T-cell (primary cell): ENCODE data around the gene CHD2. TPM values are rescaled to one million over a fixed set of nuclear protein-coding genes. Genes with fewer than 3 reads are reported as not detected.

ENCODE experiments used
- ATAC-seq, 4 experiments: fragments of 200-7000 bp in 3 of 4; fragments of 150-1000 bp in 1 of 4; cut with Tn5 transposase; replicated peaks in 1 of 4; 1 replicate in 3 of 4; 2 replicates in 1 of 4; pipeline ENCODE4 v1.10.0; 2021; ENCODE audit warnings: moderate library complexity in 3 of 4, mild to moderate bottlenecking in 2 of 4, moderate number of reproducible peaks in 1 of 4
- CTCF ChIA-PET, 2 donors: fragments of 300-600 bp; sonication (Branson Sonifier 250); formaldehyde crosslinking; loops; one replicate each; lab custom pipeline; 2022; ENCODE audit warnings: antibody characterized with exemption in 2 of 2; lab: Charles Lee
- POLR2A ChIA-PET, 2 donors: fragments of 300-600 bp; sonication (Branson Sonifier 250); formaldehyde crosslinking; loops; one replicate each; lab custom pipeline; 2022; ENCODE audit warnings: antibody characterized with exemption in 2 of 2; lab: Charles Lee
- DNase-seq, 35 experiments: peaks; one replicate each; pipeline versions ENCODE4 v3.0.0 to v3.0.0-alpha.2; 2013 to 2023
- H3K27ac ChIP-seq: one replicate; pipeline ENCODE4 v1.5.1; 2013; ENCODE audit warnings: low read length
- H3K27me3 ChIP-seq, 2 experiments: replicated peaks in 1 of 2; 1 replicate in 1 of 2; 2 replicates in 1 of 2; pipeline versions ENCODE4 v1.6.1 to v1.7.0; 2013; ENCODE audit warnings: low read length in 1 of 2, mixed read lengths in 1 of 2; ENCODE audit not compliant: control insufficient read depth in 2 of 2, insufficient read depth in 2 of 2; ENCODE audit errors: extremely low read depth in 1 of 2
- H3K36me3 ChIP-seq, 2 donors: 1 replicate in 1 of 2; 2 replicates in 1 of 2; pipeline versions ENCODE4 v1.6.1 to v1.7.0; 2013; ENCODE audit warnings: low read length in 1 of 2; ENCODE audit not compliant: control insufficient read depth in 2 of 2, insufficient read depth in 1 of 2; ENCODE audit errors: extremely low read depth in 1 of 2
- H3K4me1 ChIP-seq, 2 experiments: 1 replicate in 1 of 2; 2 replicates in 1 of 2; pipeline versions ENCODE4 v1.6.1 to v1.7.0; 2013; ENCODE audit warnings: low read length in 2 of 2, mixed read lengths in 1 of 2; ENCODE audit not compliant: insufficient read depth in 2 of 2, control insufficient read depth in 1 of 2; ENCODE audit errors: extremely low read depth in 1 of 2
- H3K4me3 ChIP-seq, 2 donors: 1 replicate in 1 of 2; 2 replicates in 1 of 2; pipeline versions ENCODE4 v1.5.1 to v1.7.0; 2013; ENCODE audit warnings: mild to moderate bottlenecking in 2 of 2, low read length in 1 of 2, moderate library complexity in 1 of 2; ENCODE audit not compliant: control insufficient read depth in 1 of 2; ENCODE audit errors: extremely low read depth in 1 of 2
- H3K9me3 ChIP-seq: 2 replicates; pipeline ENCODE4 v1.7.0; 2013
- H3K27ac Mint-ChIP-seq, 2 donors: one replicate each; pipeline ENCODE4 v1.8.0; 2020 to 2021; ENCODE audit warnings: mild to moderate bottlenecking in 2 of 2, mixed read lengths in 2 of 2
- H3K27me3 Mint-ChIP-seq, 2 donors: one replicate each; pipeline ENCODE4 v1.8.0; 2021 to 2022; ENCODE audit warnings: mixed read lengths in 2 of 2
- H3K36me3 Mint-ChIP-seq: one replicate; pipeline ENCODE4 v1.8.0; 2021; ENCODE audit warnings: mixed read lengths
- H3K4me1 Mint-ChIP-seq, 3 donors: one replicate each; pipeline ENCODE4 v1.8.0; 2020 to 2022; ENCODE audit warnings: mixed read lengths in 3 of 3, mild to moderate bottlenecking in 1 of 3
- H3K4me3 Mint-ChIP-seq, 3 donors: one replicate each; pipeline ENCODE4 v1.8.0; 2020 to 2022; ENCODE audit warnings: mild to moderate bottlenecking in 3 of 3, mixed read lengths in 3 of 3, moderate library complexity in 3 of 3
- H3K9me3 Mint-ChIP-seq, 3 donors: one replicate each; pipeline ENCODE4 v1.8.0; 2020 to 2022; ENCODE audit warnings: mixed read lengths in 3 of 3
- WGBS: methylation state at CpG from one replicate; pipeline ENCODE4 v1.1.5; 2013; ENCODE audit warnings: missing lambda C conversion rate; ENCODE audit not compliant: insufficient coverage; 5-methylcytosine and 5-hydroxymethylcytosine counted together
- total RNA-seq, 35 experiments: library from RNA in 6 of 35; stranded (reverse) in 6 of 35; fragments of 120-200 nt in 1 of 35; gene quantifications; one replicate each; pipeline versions ENCODE4 v1.2.1 to v1.2.4 and lab custom pipeline; 2013 to 2026

CHD2 gene
- total RNA-seq, 5 donors from 2014 or later (not counting 1 experiment from before 2014, with no cell fraction given): 231 to 506 (median 266) TPM

GRCh38 chr15:92883876-92884435 lies 16.2 kb upstream of the CHD2 start:
- no peaks in the 10 kb centered on the region for H3K9me3 Mint-ChIP-seq
- H3K27me3 Mint-ChIP-seq: no peaks in the 10 kb centered on the region

GRCh38 chr15:92884436-92885223 lies 15.5 kb upstream of the CHD2 start:
- ATAC-seq (no peak), DNase-seq (peak in 1 of 35 experiments; percentile 38)
- CTCF ChIA-PET: interaction anchor here in 1 of 2 donors (0.7 to 6.7 kb wide), 11 partner anchors 11 to 76 kb away, joined by 3 to 59 read pairs (median 5); partner anchors contain the start of gene CHD2
- Mint-ChIP-seq H3K36me3 (peaks cover 47% of the 10 kb centered on the region), H3K4me1 (peaks cover 60 to 78% (median 63%) of the 10 kb centered on the region in 3 donors), H3K4me3 (peak overlapping the region; percentile 91 to 95 (median 93)), H3K27me3 (no peaks in the 10 kb centered on the region), H3K9me3 (no peaks in the 10 kb centered on the region), H3K27ac (peak overlapping the region; percentile 97 to 98)
- Histone ChIP-seq H3K4me3 (peak overlapping the region; percentile 55 to 70), H3K27me3 (no peaks in the 10 kb centered on the region), H3K27ac (peak overlapping the region; percentile 84), H3K36me3 (peaks cover 0 to 26% of the 10 kb centered on the region in 2 donors), H3K9me3 (no peaks in the 10 kb centered on the region), H3K4me1 (peaks cover 29 to 60% of the 10 kb centered on the region in 2 experiments)
- POLR2A ChIA-PET: interaction anchor here (0.6 to 8.5 kb wide), 18 partner anchors 11 to 78 kb away, joined by 3 to 372 read pairs (median 7); partner anchors contain the start of gene CHD2 (in 2 of the 2)
- 0% methylated on average over 1 of the region's 6 CpGs for WGBS

More at GRCh38 chr15:92883876-92884435, 16.2 kb upstream of the CHD2 start:
- H3K4me3 Mint-ChIP-seq: peak overlapping the region; percentile 91 to 95 (median 93)
- ATAC-seq: no peak
- CTCF ChIA-PET: interaction anchor here (0.6 to 6.7 kb wide), 7 partner anchors 16 to 87 kb away, joined by 3 to 59 read pairs (median 17); partner anchors contain the start of gene CHD2 (in 1 of the 2)
- H3K27me3 ChIP-seq: no peaks in the 10 kb centered on the region
- DNase-seq: no peak
- H3K4me1 ChIP-seq: peaks cover 30 to 57% of the 10 kb centered on the region in 2 experiments
- H3K4me1 Mint-ChIP-seq: peaks cover 60 to 77% (median 64%) of the 10 kb centered on the region in 3 donors
- POLR2A ChIA-PET: interaction anchor here (0.5 to 8.5 kb wide), 20 partner anchors 12 to 77 kb away, joined by 3 to 372 read pairs (median 11); partner anchors contain the start of gene CHD2 (in 2 of the 2)
- 0% methylated on average over 4 of the region's 12 CpGs for WGBS
- H3K36me3 ChIP-seq: peaks cover 0 to 20% of the 10 kb centered on the region in 2 donors
- peak overlapping the region; percentile 84 for H3K27ac ChIP-seq
- H3K36me3 Mint-ChIP-seq: peaks cover 44% of the 10 kb centered on the region
- H3K27ac Mint-ChIP-seq: peak overlapping the region; percentile 97 to 98
- H3K4me3 ChIP-seq: peak overlapping the region; percentile 55 to 70
- no peaks in the 10 kb centered on the region for H3K9me3 ChIP-seq

- H3K4me1 Mint-ChIP-seq: peaks cover 59 to 78% (median 62%) of the 10 kb centered on the region in 3 donors
- H3K36me3 Mint-ChIP-seq: peaks cover 53% of the 10 kb centered on the region
- ATAC-seq (no peak), DNase-seq (no peak)
- H3K27ac Mint-ChIP-seq: peak overlapping the region; percentile 97 to 98
- H3K4me1 ChIP-seq: peaks cover 27 to 57% of the 10 kb centered on the region in 2 experiments
- no peaks in the 10 kb centered on the region for H3K9me3 Mint-ChIP-seq
- no peaks in the 10 kb centered on the region for H3K27me3 Mint-ChIP-seq
- CTCF ChIA-PET: interaction anchor here in 1 of 2 donors (0.7 to 6.7 kb wide), 10 partner anchors 10 to 77 kb away, joined by 3 to 59 read pairs (median 5); partner anchors contain the start of gene CHD2
- no CpG with 5 or more reads among the region's 3 CpGs for WGBS
- POLR2A ChIA-PET: interaction anchor here (0.6 to 8.5 kb wide), 14 partner anchors 11 to 76 kb away, joined by 3 to 372 read pairs (median 7); partner anchors contain the start of gene CHD2 (in 2 of the 2)
- H3K4me3 Mint-ChIP-seq: peak overlapping the region; percentile 91 to 95 (median 93)
- H3K9me3 ChIP-seq: no peaks in the 10 kb centered on the region
- peaks cover 0 to 31% of the 10 kb centered on the region in 2 donors for H3K36me3 ChIP-seq
- H3K27me3 ChIP-seq: no peaks in the 10 kb centered on the region
- H3K4me3 ChIP-seq: peak overlapping the region; percentile 55 to 70
- peak overlapping the region; percentile 84 for H3K27ac ChIP-seq
These were observed 14.7 kb upstream of the CHD2 start for GRCh38 chr15:92885224-92886041.

GRCh38 chr15:92886042-92886537 lies 14.0 kb upstream of the CHD2 start:
- Mint-ChIP-seq H3K4me1 (peaks cover 59 to 78% (median 62%) of the 10 kb centered on the region in 3 donors), H3K27me3 (no peaks in the 10 kb centered on the region), H3K4me3 (peak overlapping the region; percentile 91 to 95 (median 93)), H3K36me3 (peaks cover 59% of the 10 kb centered on the region), H3K9me3 (no peaks in the 10 kb centered on the region), H3K27ac (peak overlapping the region; percentile 97 to 98)
- H3K27me3 ChIP-seq: no peaks in the 10 kb centered on the region
- no peaks in the 10 kb centered on the region for H3K9me3 ChIP-seq
- DNase-seq: peak in 1 of 35 experiments; percentile 21
- ChIA-PET POLR2A (interaction anchor here (0.6 to 8.5 kb wide), 11 partner anchors 10 to 76 kb away, joined by 3 to 372 read pairs (median 7); partner anchors contain the start of gene CHD2 (in 2 of the 2)), CTCF (interaction anchor here in 1 of 2 donors (0.8 to 6.7 kb wide), 6 partner anchors 9 to 77 kb away, joined by 3 to 59 read pairs (median 5); partner anchors contain the start of gene CHD2)
- H3K27ac ChIP-seq: peak overlapping the region; percentile 84
- WGBS: no CpG with 5 or more reads among the region's 2 CpGs
- H3K4me3 ChIP-seq: no peak overlapping the region
- H3K4me1 ChIP-seq: peaks cover 27 to 55% of the 10 kb centered on the region in 2 experiments
- H3K36me3 ChIP-seq: peaks cover 0 to 37% of the 10 kb centered on the region in 2 donors
- ATAC-seq: no peak

- H3K4me1 Mint-ChIP-seq: peaks cover 59 to 76% (median 62%) of the 10 kb centered on the region in 3 donors
- Histone ChIP-seq H3K27ac (peak overlapping the region; percentile 84), H3K36me3 (peaks cover 0 to 45% of the 10 kb centered on the region in 2 donors), H3K9me3 (no peaks in the 10 kb centered on the region), H3K27me3 (no peaks in the 10 kb centered on the region), H3K4me1 (peaks cover 23 to 55% of the 10 kb centered on the region in 2 experiments), H3K4me3 (peak overlapping the region in 1 of 2 donors; percentile 17)
- CTCF ChIA-PET: interaction anchor here in 1 of 2 donors (5.3 to 6.7 kb wide), 2 partner anchors 13 to 31 kb away, joined by 38 to 59 read pairs; partner anchors contain the start of gene CHD2
- no peaks in the 10 kb centered on the region for H3K9me3 Mint-ChIP-seq
- POLR2A ChIA-PET: interaction anchor here (0.6 to 8.5 kb wide), 9 partner anchors 8 to 55 kb away, joined by 3 to 372 read pairs (median 4); partner anchors contain the start of gene CHD2 (in 1 of the 2)
- ATAC-seq: no peak
- peak overlapping the region; percentile 97 to 98 for H3K27ac Mint-ChIP-seq
- peak overlapping the region; percentile 91 to 95 (median 93) for H3K4me3 Mint-ChIP-seq
- H3K36me3 Mint-ChIP-seq: peaks cover 67% of the 10 kb centered on the region
- no peak for DNase-seq
- no peaks in the 10 kb centered on the region for H3K27me3 Mint-ChIP-seq
- no CpG with 5 or more reads among the region's 8 CpGs for WGBS
These were observed 13.3 kb upstream of the CHD2 start for GRCh38 chr15:92886815-92887214.
